Astrocyte of the hippocampus (primary cell): Measurements from ENCODE around the gene RFX8.
"Not testable (repeated sequence)": the region's sequence is repeated elsewhere in the genome, so short reads cannot be mapped to it uniquely, and the experiment has no call there.

Experiments used
- DNase-seq: peaks from one replicate; pipeline ENCODE4 v3.0.0; 2011; ENCODE audit warnings: low read depth, low spot score

The RFX8 gene

GRCh38 chr2:101474731-101475384 is at the start of gene RFX8:
Gene RFX8, minus strand, starts transcription at chr2:101475112. Its CDS starts 8,264 bp downstream, at chr2:101466848.
- DNase-seq, result peak; percentile 85

- DNase-seq, result no peak
These were observed 46.6 kb upstream of the RFX8 start for GRCh38 chr2:101521487-101521886.

- DNase-seq, result no peak
These were observed 45.3 kb upstream of the RFX8 start for GRCh38 chr2:101520246-101520645.

- peak; percentile 81 for DNase-seq
These were observed 43.9 kb upstream of the RFX8 start for GRCh38 chr2:101518578-101519492.

- DNase-seq, result peak; percentile 27
These were observed 42.9 kb upstream of the RFX8 start for GRCh38 chr2:101517758-101518271.

GRCh38 chr2:101516823-101517690 is 42.1 kb upstream of the RFX8 start:
- DNase-seq, result peak; percentile 81

- DNase-seq, result no peak
These were observed 41.4 kb upstream of the RFX8 start for GRCh38 chr2:101516349-101516748.

- peak; percentile 34 for DNase-seq
These were observed 40.6 kb upstream of the RFX8 start for GRCh38 chr2:101515477-101515876.

GRCh38 chr2:101512993-101513392 is 38.1 kb upstream of the RFX8 start:
- DNase-seq, result no peak

GRCh38 chr2:101511381-101511780 is 36.5 kb upstream of the RFX8 start:
- no peak for DNase-seq

- peak; percentile 46 for DNase-seq
These were observed 34.8 kb upstream of the RFX8 start for GRCh38 chr2:101509499-101510284.

- DNase-seq, result no peak
These were observed 33.7 kb upstream of the RFX8 start for GRCh38 chr2:101508636-101509035.

GRCh38 chr2:101505276-101505675 is 30.4 kb upstream of the RFX8 start:
- DNase-seq, result not testable (repeated sequence)

GRCh38 chr2:101504744-101505143 is 29.8 kb upstream of the RFX8 start:
- not testable (repeated sequence) for DNase-seq

GRCh38 chr2:101502095-101502494 is 27.2 kb upstream of the RFX8 start:
- no peak for DNase-seq

GRCh38 chr2:101501443-101501842 is 26.5 kb upstream of the RFX8 start:
- DNase-seq, result peak; percentile 31

GRCh38 chr2:101500860-101501259 is 25.9 kb upstream of the RFX8 start:
- DNase-seq, result no peak

GRCh38 chr2:101500180-101500579 is 25.3 kb upstream of the RFX8 start:
- DNase-seq, result peak; percentile 78

GRCh38 chr2:101496279-101496678 is 21.4 kb upstream of the RFX8 start:
- DNase-seq, result no peak

GRCh38 chr2:101492936-101493473 is 18.1 kb upstream of the RFX8 start:
- DNase-seq, result no peak

GRCh38 chr2:101486994-101487393 is 12.1 kb upstream of the RFX8 start:
- DNase-seq, result no peak
